HG03280 (cell line): ENCODE results near the gene RIF1.

Experiments
- ATAC-seq: cut with Tn5 transposase; IDR thresholded peaks from one replicate; pipeline ENCODE4 v1.9.1; 2021; ENCODE audit warnings: mild to moderate bottlenecking, moderate library complexity; ENCODE audit not compliant: unreplicated experiment

Gene RIF1, protein sequence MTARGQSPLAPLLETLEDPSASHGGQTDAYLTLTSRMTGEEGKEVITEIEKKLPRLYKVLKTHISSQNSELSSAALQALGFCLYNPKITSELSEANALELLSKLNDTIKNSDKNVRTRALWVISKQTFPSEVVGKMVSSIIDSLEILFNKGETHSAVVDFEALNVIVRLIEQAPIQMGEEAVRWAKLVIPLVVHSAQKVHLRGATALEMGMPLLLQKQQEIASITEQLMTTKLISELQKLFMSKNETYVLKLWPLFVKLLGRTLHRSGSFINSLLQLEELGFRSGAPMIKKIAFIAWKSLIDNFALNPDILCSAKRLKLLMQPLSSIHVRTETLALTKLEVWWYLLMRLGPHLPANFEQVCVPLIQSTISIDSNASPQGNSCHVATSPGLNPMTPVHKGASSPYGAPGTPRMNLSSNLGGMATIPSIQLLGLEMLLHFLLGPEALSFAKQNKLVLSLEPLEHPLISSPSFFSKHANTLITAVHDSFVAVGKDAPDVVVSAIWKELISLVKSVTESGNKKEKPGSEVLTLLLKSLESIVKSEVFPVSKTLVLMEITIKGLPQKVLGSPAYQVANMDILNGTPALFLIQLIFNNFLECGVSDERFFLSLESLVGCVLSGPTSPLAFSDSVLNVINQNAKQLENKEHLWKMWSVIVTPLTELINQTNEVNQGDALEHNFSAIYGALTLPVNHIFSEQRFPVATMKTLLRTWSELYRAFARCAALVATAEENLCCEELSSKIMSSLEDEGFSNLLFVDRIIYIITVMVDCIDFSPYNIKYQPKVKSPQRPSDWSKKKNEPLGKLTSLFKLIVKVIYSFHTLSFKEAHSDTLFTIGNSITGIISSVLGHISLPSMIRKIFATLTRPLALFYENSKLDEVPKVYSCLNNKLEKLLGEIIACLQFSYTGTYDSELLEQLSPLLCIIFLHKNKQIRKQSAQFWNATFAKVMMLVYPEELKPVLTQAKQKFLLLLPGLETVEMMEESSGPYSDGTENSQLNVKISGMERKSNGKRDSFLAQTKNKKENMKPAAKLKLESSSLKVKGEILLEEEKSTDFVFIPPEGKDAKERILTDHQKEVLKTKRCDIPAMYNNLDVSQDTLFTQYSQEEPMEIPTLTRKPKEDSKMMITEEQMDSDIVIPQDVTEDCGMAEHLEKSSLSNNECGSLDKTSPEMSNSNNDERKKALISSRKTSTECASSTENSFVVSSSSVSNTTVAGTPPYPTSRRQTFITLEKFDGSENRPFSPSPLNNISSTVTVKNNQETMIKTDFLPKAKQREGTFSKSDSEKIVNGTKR (N-terminal part only)

GRCh38 chr2:151409601-151410484 lies at the start of gene RIF1:
Gene RIF1, plus strand, starts transcription at chr2:151409902. Its CDS starts 522 bp downstream, at chr2:151410424.
- peak; percentile 95 for ATAC-seq

GRCh38 chr2:151361674-151362370 lies 47.9 kb upstream of the RIF1 start:
- no peak for ATAC-seq

DNA sequence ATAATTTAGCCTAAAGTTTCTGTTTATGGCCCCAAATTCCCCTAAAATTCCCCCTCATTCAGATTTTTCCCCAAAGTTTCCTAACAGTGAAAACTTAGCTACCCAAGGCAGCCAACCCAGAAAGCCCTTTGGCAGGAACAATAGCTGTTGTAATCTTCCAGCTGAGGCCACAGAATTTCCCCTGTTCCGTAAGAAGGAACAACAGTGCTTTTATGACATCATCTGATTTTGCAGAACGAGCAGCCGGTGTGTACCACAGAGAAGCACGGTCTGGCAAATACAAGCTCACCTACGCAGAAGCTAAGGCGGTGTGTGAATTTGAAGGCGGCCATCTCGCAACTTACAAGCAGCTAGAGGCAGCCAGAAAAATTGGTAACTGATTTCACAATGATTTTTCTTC lies 46.0 kb upstream of the RIF1 start:
- ATAC-seq: peak; percentile 65

GRCh38 chr2:151367571-151367970 lies 42.1 kb upstream of the RIF1 start:
- no peak for ATAC-seq

DNA sequence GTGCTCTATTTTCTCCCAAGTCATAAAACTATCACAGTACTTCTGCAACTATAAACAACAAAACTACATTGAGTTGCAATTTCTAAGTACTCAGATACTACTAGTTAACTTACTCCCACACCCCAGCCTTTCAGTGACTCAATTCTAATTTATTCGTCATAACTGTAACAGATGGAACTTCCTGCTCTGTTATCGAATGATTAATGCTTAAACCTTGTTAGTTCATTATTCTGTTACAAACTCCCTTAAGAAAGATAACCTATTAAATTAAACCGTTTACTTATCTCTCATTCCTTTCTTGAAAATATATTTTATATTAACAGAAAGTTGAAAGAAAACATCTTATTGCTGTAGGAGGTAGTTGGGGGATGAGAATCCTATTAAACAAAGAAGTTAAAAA lies 35.3 kb upstream of the RIF1 start:
- ATAC-seq: peak; percentile 94

- no peak for ATAC-seq
These were observed 30.5 kb upstream of the RIF1 start for GRCh38 chr2:151379169-151379568.

DNA sequence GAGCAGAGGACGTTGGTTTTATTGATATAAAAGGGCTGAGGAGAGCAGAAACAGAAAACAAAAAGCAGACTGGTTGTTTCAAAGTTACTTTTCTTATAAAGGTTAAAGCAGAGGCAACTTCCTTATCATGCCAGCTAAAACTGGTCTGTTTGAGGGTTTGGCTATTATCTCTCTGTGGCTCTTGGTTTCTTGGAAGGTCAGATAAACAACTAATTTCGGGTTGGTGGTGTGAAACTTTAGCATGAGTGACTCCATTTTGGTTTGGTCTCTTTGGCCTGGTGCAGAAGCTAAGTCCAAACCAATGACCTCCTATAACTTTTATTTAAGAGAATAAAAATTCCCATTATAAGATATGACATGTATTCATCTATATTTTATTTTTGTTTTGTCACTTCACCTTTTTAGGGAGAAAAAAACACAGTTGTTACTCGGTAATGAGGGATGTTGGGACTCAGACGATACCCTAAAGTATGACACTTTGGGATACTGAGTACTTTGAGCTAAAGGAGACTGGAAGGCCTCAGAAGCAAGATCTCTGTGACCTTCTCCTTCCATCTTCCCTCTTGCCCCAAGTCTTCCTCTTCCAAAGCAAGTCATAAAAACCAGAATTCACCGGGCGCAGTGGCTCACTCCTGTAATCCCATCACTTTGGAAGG lies 29.0 kb upstream of the RIF1 start:
- no peak for ATAC-seq

- ATAC-seq: no peak
These were observed 28.4 kb upstream of the RIF1 start for GRCh38 chr2:151381266-151381665.

- no peak for ATAC-seq
These were observed 21.7 kb upstream of the RIF1 start for GRCh38 chr2:151388011-151388410.

- ATAC-seq: no peak
These were observed 18.3 kb upstream of the RIF1 start for GRCh38 chr2:151391436-151391835.

DNA sequence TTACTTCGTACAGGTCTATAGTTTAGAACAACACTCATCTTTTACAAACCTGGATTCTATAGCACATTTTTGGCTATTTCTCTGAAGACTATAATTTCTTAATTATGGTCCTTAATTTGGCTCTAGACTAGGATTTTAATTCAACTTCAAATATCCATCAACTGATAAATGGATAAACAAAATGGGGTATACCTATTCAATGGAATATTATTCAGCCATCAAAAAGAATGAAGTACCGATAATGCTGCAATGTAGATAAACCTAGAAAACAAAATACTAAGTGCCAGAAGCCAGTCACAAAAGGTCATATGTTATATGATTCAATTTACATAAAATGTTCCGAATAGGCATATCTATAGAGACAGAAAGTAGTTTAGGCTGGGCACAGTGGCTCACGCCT lies 15.2 kb upstream of the RIF1 start:
- no peak for ATAC-seq

- no peak for ATAC-seq
These were observed 14.0 kb upstream of the RIF1 start for GRCh38 chr2:151395509-151396374.

GRCh38 chr2:151399981-151400380 lies 9.7 kb upstream of the RIF1 start:
- no peak for ATAC-seq

DNA sequence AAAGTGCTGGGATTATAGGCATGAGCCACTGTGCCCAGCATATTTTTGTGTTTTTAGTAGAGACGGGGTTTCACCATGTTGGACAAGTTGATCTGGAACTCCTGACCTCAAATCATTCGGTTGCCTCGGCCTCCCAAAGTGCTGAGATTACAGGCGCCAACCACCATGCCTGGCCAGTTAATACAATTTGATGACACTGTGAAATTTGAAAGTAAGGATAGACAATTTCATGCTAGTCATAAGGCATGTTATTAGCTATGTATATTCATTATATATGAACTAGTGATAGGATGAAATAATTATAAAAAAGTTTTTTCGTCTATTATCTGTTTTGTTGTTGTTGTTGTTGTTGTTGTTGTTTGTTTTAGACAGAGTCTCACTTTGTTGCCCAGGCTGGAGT lies 8.6 kb upstream of the RIF1 start:
- no peak for ATAC-seq

DNA sequence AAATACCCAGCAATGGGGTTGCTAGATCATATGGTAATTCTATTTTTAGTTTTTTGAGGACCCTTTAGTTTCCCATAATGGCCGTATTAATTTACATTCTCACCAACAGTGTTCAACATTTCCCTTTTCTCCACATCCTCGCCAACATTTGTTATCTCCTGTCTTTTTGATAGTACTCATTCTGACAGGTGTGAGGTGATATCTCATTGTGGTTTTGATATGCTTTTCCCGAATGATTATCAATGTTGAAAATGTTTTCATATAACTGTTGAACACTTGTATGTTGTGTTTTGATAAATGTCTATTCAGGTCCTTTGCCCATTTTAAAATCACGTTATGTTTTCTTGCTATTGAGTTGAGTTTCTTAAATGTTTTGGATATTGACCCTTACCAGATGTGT lies 5.8 kb upstream of the RIF1 start:
- ATAC-seq: no peak

GRCh38 chr2:151405376-151405775 lies 4.3 kb upstream of the RIF1 start:
- no peak for ATAC-seq

DNA sequence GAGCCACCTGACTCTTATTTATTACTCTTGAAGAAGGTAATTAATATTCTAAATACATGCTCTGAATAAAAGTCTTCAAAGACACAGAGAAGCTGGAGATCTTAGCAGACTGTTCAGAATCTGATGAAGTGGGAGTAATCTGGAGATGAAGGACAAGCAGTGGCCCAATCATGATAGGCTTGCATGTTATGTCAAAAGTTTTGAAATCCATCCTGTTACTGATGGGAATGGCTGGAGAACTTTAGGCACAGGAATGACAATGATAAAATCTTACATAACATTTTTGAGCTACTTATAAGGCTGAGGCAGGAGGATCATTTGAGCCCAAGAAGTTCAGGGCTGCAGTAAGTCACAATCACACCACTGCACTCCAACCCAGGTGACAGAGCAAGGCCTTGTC lies 2.4 kb upstream of the RIF1 start:
- ATAC-seq: no peak
